ENCODE measurements around the gene MACROH2A1. TPM values are rescaled to one million over a fixed set of nuclear protein-coding genes. Genes with fewer than 3 reads are reported as not detected.

The MACROH2A1 gene
- total RNA-seq, 1 donor from 2014 or later: 179 TPM

GRCh38 chr5:135373736-135374515 is 25.1 kb downstream of the MACROH2A1 start:
- intact Hi-C loops (cut with DNase I): no loop called here
- DNase-seq: no peak
- no peak overlapping the region for H3K27ac ChIP-seq
- TF ChIP-seq CTCF (IDR thresholded peaks at IDR 0.05): no peak
- H3K27me3 ChIP-seq: no peaks in the 10 kb centered on the region
- peaks cover 58% of the 10 kb centered on the region for H3K36me3 ChIP-seq
- ATAC-seq: no peak
- no peak overlapping the region for H3K4me3 ChIP-seq
- H3K9me3 ChIP-seq: no peaks in the 10 kb centered on the region
- H3K4me1 ChIP-seq: peaks cover 29% of the 10 kb centered on the region

GRCh38 chr5:135372654-135373381 is 26.2 kb downstream of the MACROH2A1 start:
- H3K36me3 ChIP-seq: peaks cover 58% of the 10 kb centered on the region
- DNase-seq (no peak), ATAC-seq (no peak)
- H3K27me3 ChIP-seq: no peaks in the 10 kb centered on the region
- intact Hi-C loops (cut with DNase I): no loop called here
- TF ChIP-seq CTCF (IDR thresholded peaks at IDR 0.05): no peak
- H3K27ac ChIP-seq: peak overlapping the region; percentile 58
- no peak overlapping the region for H3K4me3 ChIP-seq
- H3K4me1 ChIP-seq: peaks cover 29% of the 10 kb centered on the region
- no peaks in the 10 kb centered on the region for H3K9me3 ChIP-seq

GRCh38 chr5:135371622-135372232 is 27.3 kb downstream of the MACROH2A1 start:
- Histone ChIP-seq H3K36me3 (peaks cover 58% of the 10 kb centered on the region), H3K4me3 (no peak overlapping the region), H3K9me3 (no peaks in the 10 kb centered on the region), H3K27ac (peak overlapping the region; percentile 58), H3K4me1 (peaks cover 25% of the 10 kb centered on the region), H3K27me3 (no peaks in the 10 kb centered on the region)
- no peak for DNase-seq
- no peak for TF ChIP-seq CTCF (IDR thresholded peaks at IDR 0.05)
- peak; percentile 65 for ATAC-seq
- intact Hi-C loops (cut with DNase I): no loop called here

GRCh38 chr5:135369952-135370351 is 29.1 kb downstream of the MACROH2A1 start:
- Histone ChIP-seq H3K4me3 (no peak overlapping the region), H3K27ac (no peak overlapping the region), H3K27me3 (no peaks in the 10 kb centered on the region), H3K9me3 (no peaks in the 10 kb centered on the region), H3K4me1 (peaks cover 25% of the 10 kb centered on the region), H3K36me3 (peaks cover 65% of the 10 kb centered on the region)
- ATAC-seq (no peak), DNase-seq (no peak)
- intact Hi-C loops (cut with DNase I): no loop called here
- no peak for TF ChIP-seq CTCF (IDR thresholded peaks at IDR 0.05)

- DNase-seq (no peak), ATAC-seq (no peak)
- intact Hi-C loops (cut with DNase I): no loop called here
- Histone ChIP-seq H3K36me3 (peaks cover 73% of the 10 kb centered on the region), H3K4me1 (peaks cover 10% of the 10 kb centered on the region), H3K4me3 (no peak overlapping the region), H3K27me3 (no peaks in the 10 kb centered on the region), H3K27ac (no peak overlapping the region), H3K9me3 (no peaks in the 10 kb centered on the region)
- TF ChIP-seq CTCF (IDR thresholded peaks at IDR 0.05): no peak
These were observed 31.5 kb downstream of the MACROH2A1 start for GRCh38 chr5:135367554-135367953.
